Peyer's patch (tissue), 4 donors: ENCODE data around the gene DZANK1. TPM values are rescaled to one million over a fixed set of nuclear protein-coding genes. Genes with fewer than 3 reads are reported as not detected.
"Not testable (repeated sequence)": the region's sequence is repeated elsewhere in the genome, so short reads cannot be mapped to it uniquely, and the experiment has no call there.

Experiments
- DNase-seq, 3 donors: peaks; one replicate each; pipeline ENCODE4 v3.0.0-alpha.2; 2017 to 2019
- H3K27ac ChIP-seq, 4 donors: fragments of 200-600 bp; sonication (generic); one replicate each; pipeline ENCODE4 v1.5.1; 2016 to 2019
- H3K27me3 ChIP-seq, 2 donors: fragments of 200-600 bp; sonication (generic); one replicate each; pipeline ENCODE4 v1.5.1; 2019
- H3K36me3 ChIP-seq, 3 donors: fragments of 200-600 bp; sonication (generic); one replicate each; pipeline ENCODE4 v1.5.1; 2016 to 2019
- H3K4me1 ChIP-seq, 4 donors: fragments of 200-600 bp; sonication (generic); one replicate each; pipeline ENCODE4 v1.5.1; 2016 to 2019
- H3K4me3 ChIP-seq, 4 donors: fragments of 200-600 bp; sonication (generic); 1 replicate in 3 of 4; 2 replicates in 1 of 4; pipeline ENCODE4 v1.5.1; 2016 to 2019; ENCODE audit warnings: mild to moderate bottlenecking in 1 of 4
- H3K9me3 ChIP-seq, 4 donors: fragments of 200-600 bp; sonication (generic); one replicate each; pipeline ENCODE4 v1.5.1; 2016 to 2019; ENCODE audit warnings: mild to moderate bottlenecking in 1 of 4
- CTCF ChIP-seq, 6 experiments: fragments of 450-650 bp in 4 of 6; fragments of 200-600 bp in 2 of 6; sonication (generic) in 1 of 6; IDR thresholded peaks; one replicate each; pipeline ENCODE4 v1.5.1; 2017 to 2019; ENCODE audit warnings: antibody characterized with exemption in 6 of 6, mild to moderate bottlenecking in 3 of 6, moderate library complexity in 1 of 6
- POLR2A ChIP-seq, 2 donors: fragments of 450-650 bp; IDR thresholded peaks; one replicate each; pipeline ENCODE4 v1.5.1; 2017; ENCODE audit warnings: antibody characterized with exemption in 2 of 2, mild to moderate bottlenecking in 2 of 2, moderate library complexity in 2 of 2
- total RNA-seq, 4 donors: library from RNA; depleted of rRNA; stranded (reverse); fragments of >200 nt; gene quantifications; one replicate each; pipeline ENCODE4 v1.1.0, GENCODE V29; 2016

DZANK1 gene
- total RNA-seq, 4 donors from 2014 or later: 1.6 to 5.0 (median 2.1) TPM

GRCh38 chr20:18507218-18508191 lies 40.7 kb upstream of the DZANK1 start, which contains the start of gene SEC23B:
Gene SEC23B (plus strand): TSS chr20:18507940. CDS start chr20:18510836, 2,896 bp downstream.
- peak within 1 kb of the TSS; percentile 55 to 99 (median 72) for H3K4me3 ChIP-seq
- H3K4me1 ChIP-seq: peaks cover 0 to 9% (median 0%) of the 10 kb centered on the region in 4 donors
- no peaks in the 10 kb centered on the region for H3K27me3 ChIP-seq
- TF ChIP-seq CTCF (IDR thresholded peaks at IDR 0.05) (no peak), POLR2A (IDR thresholded peaks at IDR 0.05) (peak; percentile 71 to 87)
- peak; percentile 96 to 100 (median 98) for DNase-seq
- H3K9me3 ChIP-seq: no peaks in the 10 kb centered on the region
- H3K36me3 ChIP-seq: peaks cover 0 to 17% (median 0%) of the 10 kb centered on the region in 3 donors
- H3K27ac ChIP-seq: peak within 1 kb of the TSS; percentile 92 to 97 (median 96)

- no peaks in the 10 kb centered on the region for H3K27me3 ChIP-seq
- H3K27ac ChIP-seq: peak overlapping the region; percentile 92 to 97 (median 96)
- no peak for TF ChIP-seq CTCF (IDR thresholded peaks at IDR 0.05)
- no peak for TF ChIP-seq POLR2A (IDR thresholded peaks at IDR 0.05)
- H3K36me3 ChIP-seq: peaks cover 0 to 14% (median 0%) of the 10 kb centered on the region in 3 donors
- H3K4me3 ChIP-seq: peak overlapping the region; percentile 55 to 99 (median 72)
- DNase-seq: no peak
- H3K9me3 ChIP-seq: no peaks in the 10 kb centered on the region
- H3K4me1 ChIP-seq: peaks cover 0 to 9% (median 0%) of the 10 kb centered on the region in 4 donors
Measured at GRCh38 chr20:18506744-18507143, 39.9 kb upstream of the DZANK1 start.

DNA sequence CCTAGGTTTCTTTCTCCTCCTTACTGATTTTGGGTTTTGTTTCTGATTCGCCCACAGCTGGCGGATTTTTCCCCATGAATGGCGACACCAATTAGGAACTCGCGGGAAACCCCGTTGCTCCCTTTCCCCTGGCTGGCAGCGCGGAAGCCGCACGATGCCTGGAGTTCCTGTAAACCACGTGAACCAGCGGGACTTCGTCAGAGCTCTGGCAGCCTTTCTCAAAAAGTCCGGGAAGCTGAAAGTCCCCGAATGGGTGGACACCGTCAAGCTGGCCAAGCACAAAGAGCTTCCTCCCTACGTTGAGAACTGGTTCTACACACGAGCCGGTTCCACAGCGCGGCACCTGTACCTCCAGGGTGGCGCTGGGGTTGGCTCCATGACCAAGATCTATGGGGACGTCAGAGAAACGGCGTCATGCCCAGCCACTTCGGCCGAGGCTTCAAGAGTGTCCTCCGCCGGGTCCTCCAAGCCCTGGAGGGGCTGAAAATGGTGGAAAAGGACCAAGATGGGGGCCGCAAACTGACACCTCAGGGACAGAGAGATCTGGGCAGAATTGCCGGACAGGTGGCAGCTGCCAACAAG lies 37.7 kb upstream of the DZANK1 start:
- Histone ChIP-seq H3K4me3 (no peak overlapping the region), H3K9me3 (no peaks in the 10 kb centered on the region), H3K4me1 (peaks cover 0 to 9% (median 0%) of the 10 kb centered on the region in 4 donors), H3K36me3 (no peaks in the 10 kb centered on the region), H3K27ac (no peak overlapping the region), H3K27me3 (no peaks in the 10 kb centered on the region)
- no peak for DNase-seq
- TF ChIP-seq POLR2A (IDR thresholded peaks at IDR 0.05) (no peak), CTCF (IDR thresholded peaks at IDR 0.05) (no peak)

DNA sequence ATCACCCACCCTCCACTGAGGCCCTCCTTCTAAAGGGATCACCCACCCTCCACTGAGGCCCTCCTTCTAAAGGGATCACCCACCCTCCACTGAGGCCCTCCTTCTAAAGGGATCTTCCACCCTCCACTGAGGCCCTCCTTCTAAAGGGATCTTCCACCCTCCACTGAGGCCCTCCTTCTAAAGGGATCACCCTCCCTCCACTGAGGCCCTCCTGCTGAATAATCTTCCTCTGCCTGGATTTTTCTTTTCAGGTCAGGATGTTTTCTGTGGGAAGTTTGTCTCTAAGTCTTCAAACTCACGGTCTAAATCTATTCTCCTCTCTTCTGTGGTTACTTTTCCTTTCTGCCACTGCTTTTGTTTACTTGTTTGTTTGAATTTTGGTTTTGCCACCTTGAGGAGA lies 34.8 kb upstream of the DZANK1 start:
- H3K4me1 ChIP-seq, H3K9me3 ChIP-seq, H3K27me3 ChIP-seq, H3K4me3 ChIP-seq, H3K36me3 ChIP-seq, H3K27ac ChIP-seq, DNase-seq: not testable (repeated sequence)

- H3K27me3 ChIP-seq: no peaks in the 10 kb centered on the region
- peaks cover 0 to 8% (median 2%) of the 10 kb centered on the region in 4 donors for H3K4me1 ChIP-seq
- H3K4me3 ChIP-seq: no peak overlapping the region
- no peaks in the 10 kb centered on the region for H3K9me3 ChIP-seq
- TF ChIP-seq POLR2A (IDR thresholded peaks at IDR 0.05) (no peak), CTCF (IDR thresholded peaks at IDR 0.05) (no peak)
- no peak for DNase-seq
- H3K36me3 ChIP-seq: peaks cover 0 to 9% (median 0%) of the 10 kb centered on the region in 3 donors
- H3K27ac ChIP-seq: peak overlapping the region in 1 of 4 donors; percentile 48
Measured at GRCh38 chr20:18497603-18498002, 30.8 kb upstream of the DZANK1 start.
